ENCODE data around the gene SUSD1. TPM values are rescaled to one million over a fixed set of nuclear protein-coding genes. Genes with fewer than 3 reads are reported as not detected.

Gene SUSD1
- total RNA-seq, 1 donor from 2014 or later = 41.1 TPM

GRCh38 chr9:112157087-112157486 lies 18.0 kb downstream of the SUSD1 start:
- Mint-ChIP-seq H3K4me3 (ENCODE audit: low read depth) (no peak overlapping the region), H3K27ac (no peak overlapping the region), H3K36me3 (ENCODE audit: insufficient read depth) (peaks cover 8% of the 10 kb centered on the region), H3K4me1 (ENCODE audit: low read depth) (no peaks in the 10 kb centered on the region), H3K9me3 (ENCODE audit: low read depth) (no peaks in the 10 kb centered on the region), H3K27me3 (no peaks in the 10 kb centered on the region)
- TF ChIP-seq CTCF (IDR thresholded peaks at IDR 0.05; ENCODE audit: unreplicated experiment) = no peak
- no peak for DNase-seq (ENCODE audit: low spot score, unreplicated experiment)

GRCh38 chr9:112149211-112149610 lies 25.9 kb downstream of the SUSD1 start:
- no peak for TF ChIP-seq CTCF (IDR thresholded peaks at IDR 0.05; ENCODE audit: unreplicated experiment)
- Mint-ChIP-seq H3K27ac (no peak overlapping the region), H3K9me3 (ENCODE audit: low read depth) (no peaks in the 10 kb centered on the region), H3K4me1 (ENCODE audit: low read depth) (peaks cover 6% of the 10 kb centered on the region), H3K27me3 (no peaks in the 10 kb centered on the region), H3K4me3 (ENCODE audit: low read depth) (no peak overlapping the region), H3K36me3 (ENCODE audit: insufficient read depth) (peaks cover 13% of the 10 kb centered on the region)
- no peak for DNase-seq (ENCODE audit: low spot score, unreplicated experiment)

GRCh38 chr9:112145886-112146285 lies 29.2 kb downstream of the SUSD1 start:
- Mint-ChIP-seq H3K36me3 (ENCODE audit: insufficient read depth) (peaks cover 23% of the 10 kb centered on the region), H3K4me3 (ENCODE audit: low read depth) (no peak overlapping the region), H3K27ac (peak overlapping the region; percentile 43), H3K9me3 (ENCODE audit: low read depth) (no peaks in the 10 kb centered on the region), H3K27me3 (no peaks in the 10 kb centered on the region), H3K4me1 (ENCODE audit: low read depth) (peaks cover 6% of the 10 kb centered on the region)
- no peak for DNase-seq (ENCODE audit: low spot score, unreplicated experiment)
- TF ChIP-seq CTCF (IDR thresholded peaks at IDR 0.05; ENCODE audit: unreplicated experiment) = no peak

- no peak for DNase-seq (ENCODE audit: low spot score, unreplicated experiment)
- Mint-ChIP-seq H3K4me3 (ENCODE audit: low read depth) (no peak overlapping the region), H3K27ac (no peak overlapping the region), H3K27me3 (no peaks in the 10 kb centered on the region), H3K9me3 (ENCODE audit: low read depth) (no peaks in the 10 kb centered on the region), H3K4me1 (ENCODE audit: low read depth) (peaks cover 6% of the 10 kb centered on the region), H3K36me3 (ENCODE audit: insufficient read depth) (peaks cover 25% of the 10 kb centered on the region)
- TF ChIP-seq CTCF (IDR thresholded peaks at IDR 0.05; ENCODE audit: unreplicated experiment) = no peak
Observed at GRCh38 chr9:112144807-112145206, 30.3 kb downstream of the SUSD1 start.

- H3K36me3 Mint-ChIP-seq (ENCODE audit: insufficient read depth) = peaks cover 20% of the 10 kb centered on the region
- no peak overlapping the region for H3K4me3 Mint-ChIP-seq (ENCODE audit: low read depth)
- H3K27ac Mint-ChIP-seq = no peak overlapping the region
- no peaks in the 10 kb centered on the region for H3K9me3 Mint-ChIP-seq (ENCODE audit: low read depth)
- no peak for DNase-seq (ENCODE audit: low spot score, unreplicated experiment)
- H3K27me3 Mint-ChIP-seq = no peaks in the 10 kb centered on the region
- peaks cover 6% of the 10 kb centered on the region for H3K4me1 Mint-ChIP-seq (ENCODE audit: low read depth)
- TF ChIP-seq CTCF (IDR thresholded peaks at IDR 0.05; ENCODE audit: unreplicated experiment) = no peak
Observed at GRCh38 chr9:112142420-112142819, 32.7 kb downstream of the SUSD1 start.

Data from progenitor cell of endocrine pancreas (in vitro differentiated cells).